Calu3 (cell line): ENCODE measurements around the gene MGMT. TPM values are rescaled to one million over a fixed set of nuclear protein-coding genes. Genes with fewer than 3 reads are reported as not detected.

ENCODE experiments used
- BruUV-seq: library from RNA; stranded (reverse); fragments of 400-500 nt; replicated peaks from 2 replicates; lab custom pipeline; 2021; lab: Mats Ljungman, UMichigan
- CTCF ChIA-PET: fragments of 300-600 bp; sonication (Branson Sonifier 250); formaldehyde crosslinking; loops from one replicate; lab custom pipeline; 2022; ENCODE audit warnings: antibody characterized with exemption; lab: Charles Lee
- DNase-seq: peaks from one replicate; pipeline ENCODE4 v3.0.0; 2022
- H3K27ac Mint-ChIP-seq: one replicate; pipeline ENCODE4 v1.8.0; 2022; ENCODE audit warnings: mixed read lengths; ENCODE audit not compliant: unreplicated experiment
- H3K27me3 Mint-ChIP-seq: one replicate; pipeline ENCODE4 v1.8.0; 2022; ENCODE audit warnings: mixed read lengths; ENCODE audit not compliant: unreplicated experiment
- H3K36me3 Mint-ChIP-seq: one replicate; pipeline ENCODE4 v1.8.0; 2022; ENCODE audit warnings: mild to moderate bottlenecking, moderate library complexity, mixed read lengths; ENCODE audit not compliant: insufficient read depth, unreplicated experiment
- H3K4me1 Mint-ChIP-seq: one replicate; pipeline ENCODE4 v1.8.0; 2022; ENCODE audit warnings: mild to moderate bottlenecking, low read depth, mixed read lengths; ENCODE audit not compliant: unreplicated experiment
- H3K4me3 Mint-ChIP-seq: one replicate; pipeline ENCODE4 v1.8.0; 2022; ENCODE audit warnings: mild to moderate bottlenecking, low read depth, moderate library complexity, mixed read lengths; ENCODE audit not compliant: unreplicated experiment
- H3K9me3 Mint-ChIP-seq: one replicate; pipeline ENCODE4 v1.8.0; 2022; ENCODE audit warnings: low read depth, mixed read lengths; ENCODE audit not compliant: unreplicated experiment
- intact Hi-C: fragments of 100-400 bp; cut with micrococcal nuclease; formaldehyde crosslinking; loops from one replicate; pipeline ENCODE4 v1.10.0; 2022; ENCODE audit not compliant: unreplicated experiment
- total RNA-seq: library from RNA; stranded (reverse); gene quantifications from 2 replicates; pipeline ENCODE4 v1.2.3, GENCODE V29; 2022
- TF ChIP-seq, protein P1 (sequence below): fragments of 200-600 bp; IDR thresholded peaks from one replicate; pipeline ENCODE4 v1.8.0; 2022; ENCODE audit warnings: antibody characterized with exemption; ENCODE audit not compliant: unreplicated experiment

The MGMT gene
- total RNA-seq, 1 experiment from 2014 or later, result 8.3 TPM

DNA sequence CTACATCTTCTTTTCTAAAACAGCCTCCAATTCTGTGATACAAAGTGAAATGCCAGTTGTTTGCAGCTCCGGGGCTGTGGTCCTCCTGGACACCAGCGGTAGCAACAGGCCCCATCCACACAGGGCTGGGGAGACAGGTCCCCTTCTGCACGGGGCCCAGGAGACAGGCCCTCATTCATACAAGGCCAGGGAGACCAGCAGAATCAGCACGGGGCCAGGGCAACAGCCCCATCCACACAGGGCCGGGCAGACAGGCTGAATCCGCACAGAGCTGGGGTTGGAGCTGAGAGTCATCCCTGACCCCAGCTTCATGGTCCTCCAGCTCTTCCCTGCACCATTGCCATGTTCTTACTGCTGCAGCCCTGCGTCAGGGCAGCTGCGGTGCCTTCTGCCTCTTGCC is 238.6 kb downstream of the MGMT start:
- DNase-seq, result no peak
- peaks cover 2% of the 10 kb centered on the region for H3K9me3 Mint-ChIP-seq
- peaks cover 4% of the 10 kb centered on the region for H3K36me3 Mint-ChIP-seq
- CTCF ChIA-PET, result no interaction called here
- no TSS peak for BruUV-seq
- no peaks in the 10 kb centered on the region for H3K4me1 Mint-ChIP-seq
- H3K27me3 Mint-ChIP-seq, result no peaks in the 10 kb centered on the region
- H3K4me3 Mint-ChIP-seq, result no peak overlapping the region
- intact Hi-C loops, result no loop called here
- TF ChIP-seq, protein P1, sequence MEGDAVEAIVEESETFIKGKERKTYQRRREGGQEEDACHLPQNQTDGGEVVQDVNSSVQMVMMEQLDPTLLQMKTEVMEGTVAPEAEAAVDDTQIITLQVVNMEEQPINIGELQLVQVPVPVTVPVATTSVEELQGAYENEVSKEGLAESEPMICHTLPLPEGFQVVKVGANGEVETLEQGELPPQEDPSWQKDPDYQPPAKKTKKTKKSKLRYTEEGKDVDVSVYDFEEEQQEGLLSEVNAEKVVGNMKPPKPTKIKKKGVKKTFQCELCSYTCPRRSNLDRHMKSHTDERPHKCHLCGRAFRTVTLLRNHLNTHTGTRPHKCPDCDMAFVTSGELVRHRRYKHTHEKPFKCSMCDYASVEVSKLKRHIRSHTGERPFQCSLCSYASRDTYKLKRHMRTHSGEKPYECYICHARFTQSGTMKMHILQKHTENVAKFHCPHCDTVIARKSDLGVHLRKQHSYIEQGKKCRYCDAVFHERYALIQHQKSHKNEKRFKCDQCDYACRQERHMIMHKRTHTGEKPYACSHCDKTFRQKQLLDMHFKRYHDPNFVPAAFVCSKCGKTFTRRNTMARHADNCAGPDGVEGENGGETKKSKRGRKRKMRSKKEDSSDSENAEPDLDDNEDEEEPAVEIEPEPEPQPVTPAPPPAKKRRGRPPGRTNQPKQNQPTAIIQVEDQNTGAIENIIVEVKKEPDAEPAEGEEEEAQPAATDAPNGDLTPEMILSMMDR, result no peak
- no peak overlapping the region for H3K27ac Mint-ChIP-seq

- H3K4me1 Mint-ChIP-seq, result no peaks in the 10 kb centered on the region
- no TSS peak for BruUV-seq
- no peak for DNase-seq
- no peaks in the 10 kb centered on the region for H3K27me3 Mint-ChIP-seq
- peaks cover 4% of the 10 kb centered on the region for H3K36me3 Mint-ChIP-seq
- CTCF ChIA-PET, result no interaction called here
- TF ChIP-seq, protein P1, result no peak
- no peak overlapping the region for H3K27ac Mint-ChIP-seq
- no peak overlapping the region for H3K4me3 Mint-ChIP-seq
- H3K9me3 Mint-ChIP-seq, result peaks cover 2% of the 10 kb centered on the region
- intact Hi-C loops, result no loop called here
Observed at GRCh38 chr10:129706081-129706480, 239.0 kb downstream of the MGMT start.

DNA sequence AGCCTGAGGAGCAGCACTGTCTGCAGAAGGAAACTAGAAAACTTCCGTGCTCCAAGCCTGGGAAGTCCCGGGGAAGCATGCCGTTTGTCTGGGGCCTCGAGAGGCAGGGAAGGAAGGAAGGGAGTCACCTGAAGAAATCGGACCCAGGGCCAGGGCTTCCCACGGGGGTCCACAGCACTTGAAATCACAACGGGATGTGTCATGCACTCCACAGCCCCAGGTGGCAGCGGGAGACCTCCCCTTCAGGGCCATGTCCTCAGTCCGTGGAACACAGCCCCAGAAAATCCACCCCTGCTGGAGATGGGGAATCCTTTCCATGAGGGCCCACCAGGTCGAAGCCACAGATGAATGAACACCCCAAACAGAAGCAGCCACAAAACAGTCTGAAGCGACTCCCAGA is 239.5 kb downstream of the MGMT start:
- Mint-ChIP-seq H3K27me3 (no peaks in the 10 kb centered on the region), H3K36me3 (peaks cover 4% of the 10 kb centered on the region), H3K4me1 (no peaks in the 10 kb centered on the region), H3K27ac (no peak overlapping the region), H3K4me3 (no peak overlapping the region), H3K9me3 (peaks cover 2% of the 10 kb centered on the region)
- BruUV-seq, result no TSS peak
- intact Hi-C loops, result no loop called here
- DNase-seq, result no peak
- TF ChIP-seq, protein P1, result no peak
- CTCF ChIA-PET, result no interaction called here

- Mint-ChIP-seq H3K27ac (no peak overlapping the region), H3K4me1 (no peaks in the 10 kb centered on the region), H3K27me3 (no peaks in the 10 kb centered on the region), H3K9me3 (peaks cover 2% of the 10 kb centered on the region), H3K4me3 (no peak overlapping the region), H3K36me3 (peaks cover 4% of the 10 kb centered on the region)
- TF ChIP-seq, protein P1, result no peak
- CTCF ChIA-PET, result no interaction called here
- intact Hi-C loops, result no loop called here
- DNase-seq, result no peak
- no TSS peak for BruUV-seq
Observed at GRCh38 chr10:129707406-129708388, 240.7 kb downstream of the MGMT start.
